Keratinocyte (primary cell): ENCODE measurements around the gene MAPK13.

Experiments
- EZH2 ChIP-seq: IDR thresholded peaks from one replicate; pipeline ENCODE4 v1.6.1; 2012; ENCODE audit warnings: inconsistent platforms, mild to moderate bottlenecking, low read length, moderate library complexity
- TF ChIP-seq, protein P1 (sequence below), 3 experiments: IDR thresholded peaks in 1 of 3; conservative IDR thresholded peaks in 1 of 3; optimal IDR thresholded peaks in 1 of 3; 2 replicates in 2 of 3; 3 replicates in 1 of 3; pipeline versions ENCODE3 to v1.5.1; 2011; ENCODE audit warnings: low read length in 3 of 3, mild to moderate bottlenecking in 3 of 3, moderate library complexity in 2 of 3, control low read depth in 1 of 3, inconsistent platforms in 1 of 3; ENCODE audit not compliant: insufficient read depth in 2 of 3; ENCODE audit errors: extremely low read depth in 1 of 3

DNA sequence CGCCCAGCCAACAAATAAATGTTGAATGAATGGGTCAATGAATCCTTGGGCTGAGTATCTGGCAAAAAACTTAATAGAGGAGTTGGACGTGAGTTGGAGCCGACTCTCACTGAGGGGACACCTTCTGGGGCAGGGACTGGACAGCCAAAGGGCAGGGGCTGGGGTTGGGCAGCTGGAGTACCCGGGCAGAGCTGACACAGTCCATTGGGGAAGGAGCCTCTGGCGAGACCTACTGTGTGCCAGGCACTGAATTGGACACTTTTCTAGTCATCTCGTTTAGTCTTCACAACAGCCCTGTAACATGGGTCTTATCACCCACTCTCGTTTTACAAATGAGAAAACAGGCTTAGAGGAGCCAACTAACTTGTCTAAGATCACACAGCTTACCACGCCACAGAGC is 4.7 kb upstream of the MAPK13 start:
- TF ChIP-seq, protein P1, sequence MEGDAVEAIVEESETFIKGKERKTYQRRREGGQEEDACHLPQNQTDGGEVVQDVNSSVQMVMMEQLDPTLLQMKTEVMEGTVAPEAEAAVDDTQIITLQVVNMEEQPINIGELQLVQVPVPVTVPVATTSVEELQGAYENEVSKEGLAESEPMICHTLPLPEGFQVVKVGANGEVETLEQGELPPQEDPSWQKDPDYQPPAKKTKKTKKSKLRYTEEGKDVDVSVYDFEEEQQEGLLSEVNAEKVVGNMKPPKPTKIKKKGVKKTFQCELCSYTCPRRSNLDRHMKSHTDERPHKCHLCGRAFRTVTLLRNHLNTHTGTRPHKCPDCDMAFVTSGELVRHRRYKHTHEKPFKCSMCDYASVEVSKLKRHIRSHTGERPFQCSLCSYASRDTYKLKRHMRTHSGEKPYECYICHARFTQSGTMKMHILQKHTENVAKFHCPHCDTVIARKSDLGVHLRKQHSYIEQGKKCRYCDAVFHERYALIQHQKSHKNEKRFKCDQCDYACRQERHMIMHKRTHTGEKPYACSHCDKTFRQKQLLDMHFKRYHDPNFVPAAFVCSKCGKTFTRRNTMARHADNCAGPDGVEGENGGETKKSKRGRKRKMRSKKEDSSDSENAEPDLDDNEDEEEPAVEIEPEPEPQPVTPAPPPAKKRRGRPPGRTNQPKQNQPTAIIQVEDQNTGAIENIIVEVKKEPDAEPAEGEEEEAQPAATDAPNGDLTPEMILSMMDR (optimal IDR thresholded peaks at IDR 0.05 in 1 of 3, IDR thresholded peaks at IDR 0.05 in 1 of 3, conservative IDR thresholded peaks at IDR 0.05 in 1 of 3; ENCODE audit: extremely low read depth in 1 of 3, insufficient read depth in 2 of 3, low read length in 3 of 3), result no peak
- TF ChIP-seq EZH2, result no peak
